GM23338 (cell line): ENCODE data around the gene SLC22A17. TPM values are rescaled to one million over a fixed set of nuclear protein-coding genes. Genes with fewer than 3 reads are reported as not detected.

Experiments used
- ATAC-seq: fragments of 200-7000 bp; cut with Tn5 transposase; 3 replicates; pipeline ENCODE4 v1.9.1; 2020
- DNase-seq: peaks from one replicate; pipeline ENCODE4 v3.0.0-alpha.2; 2015; ENCODE audit warnings: low spot score
- H2AFZ ChIP-seq: fragments of 200-600 bp; sonication (generic); 2 replicates; pipeline ENCODE4 v1.8.0; 2016; ENCODE audit warnings: antibody characterized with exemption, mild to moderate bottlenecking, moderate library complexity
- H3F3A ChIP-seq: fragments of 200-600 bp; sonication (generic); replicated peaks from 2 replicates; pipeline ENCODE4 v1.8.0; 2017; ENCODE audit warnings: antibody characterized with exemption, mixed run types, low read depth
- H3K27ac ChIP-seq: fragments of 200-600 bp; sonication (generic); 2 replicates; pipeline ENCODE4 v1.6.1; 2016; ENCODE audit warnings: low read depth
- H3K27me3 ChIP-seq: fragments of 200-600 bp; sonication (generic); 2 replicates; pipeline ENCODE4 v1.8.0; 2016; ENCODE audit warnings: mild to moderate bottlenecking, mixed run types, moderate library complexity; ENCODE audit not compliant: insufficient read depth
- H3K36me3 ChIP-seq: fragments of 200-600 bp; sonication (generic); 2 replicates; pipeline ENCODE4 v1.8.0; 2016; ENCODE audit warnings: mild to moderate bottlenecking; ENCODE audit not compliant: insufficient read depth
- H3K4me1 ChIP-seq: fragments of 200-600 bp; sonication (generic); 2 replicates; pipeline ENCODE4 v1.8.0; 2016; ENCODE audit warnings: mild to moderate bottlenecking, moderate library complexity; ENCODE audit not compliant: insufficient read depth
- H3K4me2 ChIP-seq: fragments of 200-600 bp; sonication (generic); 2 replicates; pipeline ENCODE4 v1.7.1; 2017; ENCODE audit warnings: mixed run types
- H3K4me3 ChIP-seq: fragments of 200-600 bp; sonication (generic); 2 replicates; pipeline ENCODE4 v1.6.1; 2016; ENCODE audit warnings: mixed run types
- H3K79me2 ChIP-seq: fragments of 200-600 bp; sonication (generic); replicated peaks from 2 replicates; pipeline ENCODE4 v1.8.0; 2017; ENCODE audit warnings: mild to moderate bottlenecking; ENCODE audit not compliant: insufficient read depth
- H3K9me2 ChIP-seq: fragments of 200-600 bp; sonication (generic); 2 replicates; pipeline ENCODE4 v1.8.0; 2017; ENCODE audit not compliant: insufficient read depth
- H4K20me1 ChIP-seq: fragments of 200-600 bp; sonication (generic); replicated peaks from 2 replicates; pipeline ENCODE4 v1.8.0; 2017; ENCODE audit warnings: mild to moderate bottlenecking; ENCODE audit not compliant: insufficient read depth
- H3K27ac Mint-ChIP-seq: 2 replicates; pipeline ENCODE4 v1.8.0; 2020; ENCODE audit warnings: inconsistent platforms, mild to moderate bottlenecking, moderate library complexity, mixed read lengths
- H3K27me3 Mint-ChIP-seq: 3 replicates; pipeline ENCODE4 v1.8.0; 2022; ENCODE audit warnings: low read depth, mild to moderate bottlenecking, moderate library complexity, mixed read lengths, inconsistent platforms; ENCODE audit not compliant: insufficient read depth, poor library complexity
- H3K36me3 Mint-ChIP-seq: 3 replicates; pipeline ENCODE4 v1.8.0; 2021; ENCODE audit warnings: low read depth, mild to moderate bottlenecking, inconsistent platforms, moderate library complexity, mixed read lengths
- H3K4me1 Mint-ChIP-seq: 3 replicates; pipeline ENCODE4 v1.8.0; 2020; ENCODE audit warnings: mild to moderate bottlenecking, inconsistent platforms, mixed read lengths
- H3K4me3 Mint-ChIP-seq: 3 replicates; pipeline ENCODE4 v1.8.0; 2021; ENCODE audit warnings: moderate library complexity, mild to moderate bottlenecking, inconsistent platforms, mixed read lengths
- H3K9me3 Mint-ChIP-seq: 3 replicates; pipeline ENCODE4 v1.8.0; 2020; ENCODE audit warnings: moderate library complexity, mild to moderate bottlenecking, inconsistent platforms, mixed read lengths
- CREB1 ChIP-seq: fragments of 250-450 bp; sonication (Bioruptor Pico); IDR thresholded peaks from 2 replicates; pipeline ENCODE4 v1.5.0; 2020; ENCODE audit warnings: low read depth, mild to moderate bottlenecking, moderate library complexity
- EZH2 ChIP-seq: fragments of 200-600 bp; sonication (generic); IDR thresholded peaks from one replicate; pipeline ENCODE4 v1.8.0; 2017; ENCODE audit warnings: antibody characterized with exemption, mild to moderate bottlenecking, low read depth; ENCODE audit not compliant: unreplicated experiment
- EZH2phosphoT487 ChIP-seq: fragments of 200-600 bp; sonication (generic); IDR thresholded peaks from one replicate; pipeline ENCODE4 v1.8.1; 2018; ENCODE audit warnings: antibody characterized with exemption; ENCODE audit not compliant: unreplicated experiment
- JUNB ChIP-seq: IDR thresholded peaks from one replicate; pipeline ENCODE4 v1.6.1; 2016; ENCODE audit warnings: antibody characterized with exemption; ENCODE audit not compliant: unreplicated experiment
- NANOG ChIP-seq: IDR thresholded peaks from 2 replicates; pipeline ENCODE4 v1.6.1; 2016; ENCODE audit warnings: antibody characterized with exemption, borderline replicate concordance
- POLR2AphosphoS5 ChIP-seq: IDR thresholded peaks from 2 replicates; pipeline ENCODE4 v1.6.1; 2016; ENCODE audit warnings: antibody characterized with exemption, low read depth
- STAT1 ChIP-seq: IDR thresholded peaks from one replicate; pipeline ENCODE4 v1.6.1; 2016; ENCODE audit warnings: antibody characterized with exemption; ENCODE audit not compliant: unreplicated experiment
- polyA plus RNA-seq: library from polyadenylated mRNA; unstranded; fragments of >200 nt; fragmentation: Nextera tagmentation; extraction: Ambion mirVana; gene quantifications from 2 replicates; pipeline ENCODE4 v1.2.1, GENCODE V29; 2016
- total RNA-seq: library from RNA; depleted of rRNA; stranded (reverse); fragments of >200 nt; shearing (Covaris generic); gene quantifications from 2 replicates; pipeline ENCODE4 v1.2.3, GENCODE V29; 2014
- TF ChIP-seq, protein P1 (sequence below): fragments of 250-450 bp; sonication (Bioruptor Pico); IDR thresholded peaks from 2 replicates; pipeline ENCODE4 v1.5.0; 2020; ENCODE audit warnings: mild to moderate bottlenecking, moderate library complexity

SLC22A17 gene
- total and polyA plus RNA-seq, 2 experiments from 2014 or later, result 28.6 to 56.6 TPM

DNA sequence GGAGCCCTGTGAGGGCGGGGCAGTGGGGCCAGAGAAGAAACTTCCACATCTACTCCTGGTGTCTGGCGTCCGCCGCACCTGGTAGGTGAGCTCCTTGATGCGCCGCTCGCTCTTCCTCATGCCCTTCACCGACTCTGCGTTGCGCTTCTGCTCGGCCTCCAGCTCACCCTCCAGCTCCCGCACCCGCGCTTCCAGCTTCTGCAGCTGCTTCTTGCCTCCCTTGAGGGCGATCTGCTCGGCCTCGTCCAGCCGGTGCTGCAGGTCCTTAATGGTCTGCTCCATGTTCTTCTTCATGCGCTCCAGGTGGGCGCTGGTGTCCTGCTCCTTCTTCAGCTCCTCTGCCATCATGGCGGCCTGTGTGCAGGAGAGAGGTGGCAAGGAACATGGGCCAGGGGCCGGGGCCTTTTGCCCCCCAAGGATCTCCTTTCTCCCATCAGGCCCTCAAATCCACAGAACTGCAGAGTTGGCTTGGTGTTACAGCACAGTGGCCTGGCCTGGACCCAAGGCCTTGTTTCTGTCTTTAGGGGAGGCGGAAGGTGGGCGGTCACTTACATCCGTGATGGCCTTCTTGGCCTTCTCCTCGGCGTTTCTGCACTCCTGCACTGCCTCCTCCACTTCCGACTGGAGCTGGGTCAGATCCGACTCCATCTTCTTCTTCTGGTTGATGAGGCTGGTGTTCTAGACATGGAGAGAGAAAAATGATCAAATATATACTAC lies 31.8 kb upstream of the SLC22A17 start (continued):
- TF ChIP-seq, protein P1, sequence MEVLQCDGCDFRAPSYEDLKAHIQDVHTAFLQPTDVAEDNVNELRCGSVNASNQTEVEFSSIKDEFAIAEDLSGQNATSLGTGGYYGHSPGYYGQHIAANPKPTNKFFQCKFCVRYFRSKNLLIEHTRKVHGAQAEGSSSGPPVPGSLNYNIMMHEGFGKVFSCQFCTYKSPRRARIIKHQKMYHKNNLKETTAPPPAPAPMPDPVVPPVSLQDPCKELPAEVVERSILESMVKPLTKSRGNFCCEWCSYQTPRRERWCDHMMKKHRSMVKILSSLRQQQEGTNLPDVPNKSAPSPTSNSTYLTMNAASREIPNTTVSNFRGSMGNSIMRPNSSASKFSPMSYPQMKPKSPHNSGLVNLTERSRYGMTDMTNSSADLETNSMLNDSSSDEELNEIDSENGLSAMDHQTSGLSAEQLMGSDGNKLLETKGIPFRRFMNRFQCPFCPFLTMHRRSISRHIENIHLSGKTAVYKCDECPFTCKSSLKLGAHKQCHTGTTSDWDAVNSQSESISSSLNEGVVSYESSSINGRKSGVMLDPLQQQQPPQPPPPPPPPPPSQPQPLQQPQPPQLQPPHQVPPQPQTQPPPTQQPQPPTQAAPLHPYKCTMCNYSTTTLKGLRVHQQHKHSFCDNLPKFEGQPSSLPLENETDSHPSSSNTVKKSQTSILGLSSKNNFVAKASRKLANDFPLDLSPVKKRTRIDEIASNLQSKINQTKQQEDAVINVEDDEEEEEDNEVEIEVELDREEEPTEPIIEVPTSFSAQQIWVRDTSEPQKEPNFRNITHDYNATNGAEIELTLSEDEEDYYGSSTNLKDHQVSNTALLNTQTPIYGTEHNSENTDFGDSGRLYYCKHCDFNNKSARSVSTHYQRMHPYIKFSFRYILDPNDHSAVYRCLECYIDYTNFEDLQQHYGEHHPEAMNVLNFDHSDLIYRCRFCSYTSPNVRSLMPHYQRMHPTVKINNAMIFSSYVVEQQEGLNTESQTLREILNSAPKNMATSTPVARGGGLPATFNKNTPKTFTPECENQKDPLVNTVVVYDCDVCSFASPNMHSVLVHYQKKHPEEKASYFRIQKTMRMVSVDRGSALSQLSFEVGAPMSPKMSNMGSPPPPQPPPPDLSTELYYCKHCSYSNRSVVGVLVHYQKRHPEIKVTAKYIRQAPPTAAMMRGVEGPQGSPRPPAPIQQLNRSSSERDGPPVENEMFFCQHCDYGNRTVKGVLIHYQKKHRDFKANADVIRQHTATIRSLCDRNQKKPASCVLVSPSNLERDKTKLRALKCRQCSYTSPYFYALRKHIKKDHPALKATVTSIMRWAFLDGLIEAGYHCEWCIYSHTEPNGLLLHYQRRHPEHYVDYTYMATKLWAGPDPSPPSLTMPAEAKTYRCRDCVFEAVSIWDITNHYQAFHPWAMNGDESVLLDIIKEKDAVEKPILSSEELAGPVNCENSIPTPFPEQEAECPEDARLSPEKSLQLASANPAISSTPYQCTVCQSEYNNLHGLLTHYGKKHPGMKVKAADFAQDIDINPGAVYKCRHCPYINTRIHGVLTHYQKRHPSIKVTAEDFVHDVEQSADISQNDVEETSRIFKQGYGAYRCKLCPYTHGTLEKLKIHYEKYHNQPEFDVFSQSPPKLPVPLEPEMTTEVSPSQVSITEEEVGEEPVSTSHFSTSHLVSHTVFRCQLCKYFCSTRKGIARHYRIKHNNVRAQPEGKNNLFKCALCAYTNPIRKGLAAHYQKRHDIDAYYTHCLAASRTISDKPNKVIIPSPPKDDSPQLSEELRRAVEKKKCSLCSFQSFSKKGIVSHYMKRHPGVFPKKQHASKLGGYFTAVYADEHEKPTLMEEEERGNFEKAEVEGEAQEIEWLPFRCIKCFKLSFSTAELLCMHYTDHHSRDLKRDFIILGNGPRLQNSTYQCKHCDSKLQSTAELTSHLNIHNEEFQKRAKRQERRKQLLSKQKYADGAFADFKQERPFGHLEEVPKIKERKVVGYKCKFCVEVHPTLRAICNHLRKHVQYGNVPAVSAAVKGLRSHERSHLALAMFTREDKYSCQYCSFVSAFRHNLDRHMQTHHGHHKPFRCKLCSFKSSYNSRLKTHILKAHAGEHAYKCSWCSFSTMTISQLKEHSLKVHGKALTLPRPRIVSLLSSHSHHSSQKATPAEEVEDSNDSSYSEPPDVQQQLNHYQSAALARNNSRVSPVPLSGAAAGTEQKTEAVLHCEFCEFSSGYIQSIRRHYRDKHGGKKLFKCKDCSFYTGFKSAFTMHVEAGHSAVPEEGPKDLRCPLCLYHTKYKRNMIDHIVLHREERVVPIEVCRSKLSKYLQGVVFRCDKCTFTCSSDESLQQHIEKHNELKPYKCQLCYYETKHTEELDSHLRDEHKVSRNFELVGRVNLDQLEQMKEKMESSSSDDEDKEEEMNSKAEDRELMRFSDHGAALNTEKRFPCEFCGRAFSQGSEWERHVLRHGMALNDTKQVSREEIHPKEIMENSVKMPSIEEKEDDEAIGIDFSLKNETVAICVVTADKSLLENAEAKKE (CRISPR knock-in tag), result no peak
- TF ChIP-seq STAT1 (no peak), EZH2 (no peak), JUNB (no peak), EZH2phosphoT487 (no peak)

DNA sequence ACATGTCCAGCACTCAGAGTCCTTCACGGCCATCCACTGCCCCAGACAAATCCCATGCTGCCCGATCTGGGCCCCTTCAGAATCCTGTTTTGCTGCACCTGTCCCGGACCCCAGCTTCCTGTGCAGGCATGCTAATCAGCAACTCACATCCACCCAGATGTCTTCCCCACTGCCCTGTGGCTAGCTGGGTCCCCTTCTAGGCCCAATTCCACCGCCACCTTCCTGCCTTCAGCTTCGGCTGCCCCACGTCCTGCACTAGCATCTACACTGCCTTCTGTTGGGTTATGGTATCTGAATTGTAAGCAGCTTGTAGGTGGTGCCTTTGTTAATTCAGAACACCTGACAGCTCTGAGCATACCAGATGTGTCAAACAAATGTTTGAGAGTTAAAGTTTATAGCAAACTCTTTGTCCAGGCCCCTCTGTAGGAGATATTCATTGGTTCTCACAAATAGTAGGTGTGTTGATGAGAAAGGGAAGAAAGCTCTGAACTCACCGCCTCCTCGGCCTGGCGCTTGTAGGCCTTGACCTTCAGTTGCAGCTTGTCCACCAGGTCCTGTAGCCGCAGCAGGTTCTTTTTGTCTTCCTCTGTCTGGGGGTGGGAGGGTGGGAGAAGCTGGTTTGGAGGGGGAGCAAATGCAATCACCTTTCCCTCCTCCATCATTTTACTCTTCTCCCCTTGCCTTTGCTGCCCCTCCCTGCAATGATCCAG lies 30.2 kb upstream of the SLC22A17 start:
- Mint-ChIP-seq H3K27ac (no peak overlapping the region), H3K27me3 (peaks cover 13% of the 10 kb centered on the region), H3K36me3 (no peaks in the 10 kb centered on the region; the same call in 2 of the 3 replicates), H3K4me3 (no peak overlapping the region), H3K9me3 (no peaks in the 10 kb centered on the region; the same call in 2 of the 3 replicates), H3K4me1 (peaks cover 8% of the 10 kb centered on the region)
- Histone ChIP-seq H2AFZ (no peak overlapping the region), H3F3A (no peaks in the 10 kb centered on the region), H3K4me1 (no peaks in the 10 kb centered on the region), H4K20me1 (no peaks in the 10 kb centered on the region; the same call in 1 of the 2 replicates), H3K9me2 (no peaks in the 10 kb centered on the region), H3K27ac (no peak overlapping the region), H3K27me3 (peaks cover 14% of the 10 kb centered on the region; the same call in 1 of the 2 replicates), H3K4me3 (no peak overlapping the region), H3K36me3 (no peaks in the 10 kb centered on the region), H3K79me2 (no peaks in the 10 kb centered on the region), H3K4me2 (no peak overlapping the region)
- DNase-seq (no peak), ATAC-seq (no peak)
- TF ChIP-seq CREB1 (no peak), EZH2phosphoT487 (no peak), NANOG (no peak), POLR2AphosphoS5 (no peak), EZH2 (no peak)
- TF ChIP-seq, protein P1 (CRISPR knock-in tag), result no peak
